Ramos (cell line): ENCODE results near the gene MPP3.

Source experiments
- in situ Hi-C: fragments of 300-500 bp; cut with MboI; formaldehyde crosslinking; loops from one replicate; pipeline ENCODE4 v1.14.3; 2022; ENCODE audit warnings: low sequenced_read_pairs; ENCODE audit not compliant: unreplicated experiment

Gene MPP3

DNA sequence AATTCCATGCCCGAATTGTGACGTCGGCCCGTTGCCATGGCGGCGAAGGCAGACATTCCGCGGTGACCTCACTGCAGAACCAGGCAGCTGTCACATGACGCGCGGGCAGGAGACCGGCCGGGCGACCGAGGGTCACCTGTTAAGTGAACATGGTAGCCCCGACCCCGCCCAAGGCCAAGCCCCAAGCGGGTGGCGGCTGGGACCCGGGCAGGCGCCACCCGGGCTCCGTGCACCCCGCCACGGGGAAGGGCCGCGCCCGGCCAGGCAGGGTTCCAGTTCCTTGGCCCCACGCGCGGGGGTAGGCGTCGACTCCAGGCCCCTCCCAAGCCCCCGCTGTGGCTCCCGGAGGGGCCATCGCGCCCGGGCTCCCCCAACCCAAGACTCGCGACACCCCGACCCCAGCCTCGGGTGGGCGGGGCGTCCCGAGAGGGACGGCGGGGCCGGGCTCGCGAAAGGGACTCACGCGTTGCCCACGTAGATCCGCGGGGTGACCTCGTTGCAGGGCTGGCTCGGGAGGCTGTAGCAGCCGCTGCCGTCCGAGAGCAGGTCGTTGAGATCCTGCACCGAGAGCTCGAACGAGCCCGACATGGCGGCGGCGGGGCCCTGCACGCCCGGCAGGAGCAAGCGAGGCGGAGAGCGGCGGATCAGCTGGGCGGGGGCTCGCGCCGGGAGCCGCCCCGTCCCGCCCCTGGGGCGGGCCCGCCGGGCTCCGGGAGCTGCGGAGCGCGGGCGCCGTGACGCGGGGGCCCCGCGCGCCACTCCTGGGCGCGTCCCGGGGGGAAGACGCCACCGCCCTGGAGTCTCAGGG is 54.4 kb downstream of the MPP3 start, which contains the start of gene DUSP3:
DUSP3 (minus strand) TSS at position 641 of the 808 bp plus-strand sequence; CDS start at position 588, 53 bp downstream.
- in situ Hi-C loops, result no loop called here

DNA sequence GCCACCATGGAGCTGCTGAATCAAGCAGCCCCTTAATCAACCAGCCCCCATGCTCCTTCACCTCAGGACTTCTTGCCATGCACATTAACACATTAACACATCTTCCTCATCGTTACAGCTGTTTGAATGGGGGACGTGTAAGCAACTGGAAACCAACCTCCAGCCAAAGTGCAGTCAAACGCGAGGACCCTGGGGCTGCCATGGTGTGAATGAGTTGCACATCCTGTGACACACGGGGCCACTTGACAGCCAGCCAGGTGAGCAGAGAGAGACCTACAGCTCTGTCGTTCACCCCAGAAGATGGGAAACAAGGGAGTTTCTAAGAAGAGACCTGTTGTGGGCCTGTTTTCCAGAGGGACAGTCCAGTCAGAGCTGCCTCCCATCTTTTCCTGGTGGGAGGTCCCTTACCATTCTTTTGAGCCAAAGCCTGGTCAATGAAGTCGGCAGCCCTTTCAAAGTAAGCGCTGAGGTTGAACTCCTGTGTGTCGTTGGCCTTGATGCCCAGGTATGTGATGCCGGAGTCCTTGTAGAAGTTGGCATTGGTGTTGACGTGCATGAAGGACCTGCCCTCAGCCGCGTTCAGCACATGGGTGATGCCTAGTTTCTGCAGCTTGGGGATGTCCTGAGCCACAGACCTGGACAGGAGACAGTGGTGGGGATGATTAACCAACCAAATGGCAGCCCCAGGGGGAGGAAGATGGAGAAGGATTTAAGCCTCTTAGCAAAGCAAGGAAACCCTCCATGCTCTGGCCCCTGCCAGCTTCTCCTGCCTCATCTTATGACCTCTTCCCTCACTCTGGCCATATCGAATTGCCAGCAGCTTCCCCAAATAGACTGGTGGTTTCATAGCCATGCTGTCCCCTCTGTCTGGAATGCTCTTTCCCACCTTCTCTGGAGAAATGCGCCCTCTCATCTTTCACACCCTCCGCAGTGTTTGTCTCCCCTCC is 58.4 kb downstream of the MPP3 start:
- in situ Hi-C loops, result no loop called here

DNA sequence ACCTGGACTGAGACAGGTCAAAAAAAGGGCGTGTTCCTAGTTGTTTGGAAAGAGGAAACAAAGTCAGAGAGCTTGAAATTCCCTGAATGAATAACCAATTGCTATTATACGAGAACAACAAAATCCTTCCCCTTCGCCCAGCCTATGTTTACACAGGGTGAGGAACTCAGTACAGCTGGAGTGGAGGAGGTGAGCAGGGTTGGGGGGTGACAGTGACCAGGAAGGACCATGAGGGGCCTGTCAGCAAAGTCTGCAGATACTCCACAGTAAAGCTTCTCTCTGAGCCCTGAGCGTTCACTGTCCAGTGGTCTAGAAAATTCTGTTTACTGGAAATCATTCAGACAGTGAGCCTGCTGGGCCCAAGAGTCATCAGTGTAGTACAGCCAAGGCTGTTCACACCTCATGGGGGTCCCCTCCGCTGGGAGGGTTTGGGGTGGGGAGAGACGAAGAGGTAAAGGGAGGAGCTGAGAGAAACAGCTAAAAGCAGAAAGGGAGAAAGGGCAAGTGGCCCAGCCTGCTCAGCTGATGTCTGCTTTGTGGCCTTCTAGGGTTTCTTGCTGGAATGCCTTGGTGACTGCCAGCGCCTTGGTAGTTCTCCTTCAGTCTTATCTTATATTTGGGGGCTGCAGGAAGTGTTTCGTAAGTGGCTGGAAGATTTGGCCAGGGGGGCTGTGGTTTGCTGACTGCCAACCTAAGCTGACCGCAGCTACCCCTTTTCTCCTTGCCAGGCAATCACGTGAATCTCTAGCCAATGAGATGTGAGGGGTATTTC is 59.9 kb downstream of the MPP3 start:
- in situ Hi-C loops, result no loop called here

DNA sequence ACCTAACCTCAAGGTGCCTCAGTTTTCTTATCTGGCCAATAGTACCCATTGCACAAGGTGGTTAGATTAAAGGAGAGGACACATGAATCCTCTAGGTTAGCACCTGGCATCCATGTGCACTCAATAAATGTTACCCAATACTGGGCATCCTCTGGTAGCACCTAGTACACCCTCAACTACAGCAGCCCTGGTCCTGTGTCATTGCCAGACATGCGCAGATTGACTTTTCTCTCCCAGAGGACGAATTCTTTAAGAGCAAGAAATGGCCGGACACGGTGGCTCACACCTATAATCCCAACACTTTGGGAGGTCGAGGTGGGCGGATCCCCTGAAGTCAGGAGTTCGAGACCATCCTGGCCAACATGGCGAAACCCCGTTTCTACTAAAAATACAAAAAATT is 61.5 kb downstream of the MPP3 start:
- in situ Hi-C loops, result no loop called here

DNA sequence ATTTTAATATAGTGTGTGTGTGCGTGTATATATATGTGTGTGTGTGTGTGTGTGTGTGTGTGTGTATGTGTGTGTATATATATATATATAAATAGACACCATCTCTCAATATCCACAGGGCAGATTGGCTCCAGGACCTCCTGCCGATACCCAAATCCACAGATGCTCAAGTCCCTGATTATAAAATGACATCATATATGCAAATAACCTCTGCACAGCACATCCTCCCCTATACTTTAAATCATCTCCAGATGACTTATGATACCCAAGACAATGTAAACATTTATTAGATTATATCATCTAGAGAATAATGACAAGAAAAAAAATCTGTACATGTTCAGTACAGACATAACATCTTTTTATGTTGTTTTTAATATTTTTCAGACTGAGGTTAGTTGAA is 62.0 kb downstream of the MPP3 start:
- in situ Hi-C loops, result no loop called here

DNA sequence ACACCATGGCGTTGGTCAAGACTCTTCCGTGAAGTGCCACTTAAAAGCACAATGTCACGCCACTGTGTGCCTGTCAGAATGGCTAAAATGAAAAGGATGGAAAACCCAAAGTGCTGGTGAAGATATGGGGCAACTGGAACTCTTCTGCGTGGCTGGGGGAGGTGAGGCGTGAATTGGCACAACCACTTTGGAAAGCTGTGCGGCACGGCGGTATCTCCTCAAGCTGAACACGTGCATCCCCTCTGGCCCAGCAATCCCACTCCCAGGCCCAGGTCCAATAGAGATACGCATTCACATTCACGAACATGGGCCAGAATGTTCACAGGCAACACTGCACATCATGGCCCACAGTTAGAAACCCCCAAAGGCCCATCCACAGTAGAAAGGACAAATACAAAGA is 63.1 kb downstream of the MPP3 start:
- in situ Hi-C loops, result no loop called here

DNA sequence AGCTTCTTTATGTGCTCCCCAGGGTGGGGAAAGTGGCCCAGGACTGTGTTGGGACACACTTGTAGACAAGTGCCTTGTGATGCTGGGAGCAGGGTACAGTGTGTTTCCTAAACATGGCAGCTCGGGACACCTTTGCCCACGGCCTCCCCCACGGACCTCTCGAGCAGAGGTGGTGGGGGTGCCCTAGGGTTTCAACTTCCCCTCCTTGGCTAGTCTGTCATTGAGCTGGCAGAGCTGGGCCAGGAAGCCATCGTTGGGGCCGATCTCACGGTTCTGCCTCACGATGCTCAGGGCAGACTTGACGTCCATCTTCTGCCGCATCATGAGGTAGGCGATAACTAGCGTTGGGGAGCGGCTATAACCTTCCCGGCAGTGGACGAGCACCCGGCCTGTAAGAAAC is 63.5 kb downstream of the MPP3 start:
- in situ Hi-C loops, result no loop called here

DNA sequence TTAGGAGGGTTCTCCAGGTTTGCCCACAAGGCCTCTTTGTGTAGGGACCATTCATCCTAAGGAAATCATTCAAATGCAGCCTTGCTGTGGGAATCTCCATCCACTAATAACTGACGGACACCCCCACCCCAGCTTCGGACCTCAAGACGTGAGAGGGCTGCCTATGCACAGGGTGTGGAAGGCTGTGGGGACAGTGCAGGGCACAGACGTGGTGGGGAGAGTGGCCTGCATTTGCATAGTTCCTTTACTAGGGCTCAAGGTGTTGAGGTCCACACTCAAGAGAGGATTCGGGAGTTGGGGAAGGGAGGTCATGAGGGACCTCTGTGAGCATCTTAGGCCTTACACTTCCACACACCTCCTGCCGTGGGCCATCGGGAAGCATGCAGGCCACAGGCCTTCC is 64.0 kb downstream of the MPP3 start:
- in situ Hi-C loops, result no loop called here

DNA sequence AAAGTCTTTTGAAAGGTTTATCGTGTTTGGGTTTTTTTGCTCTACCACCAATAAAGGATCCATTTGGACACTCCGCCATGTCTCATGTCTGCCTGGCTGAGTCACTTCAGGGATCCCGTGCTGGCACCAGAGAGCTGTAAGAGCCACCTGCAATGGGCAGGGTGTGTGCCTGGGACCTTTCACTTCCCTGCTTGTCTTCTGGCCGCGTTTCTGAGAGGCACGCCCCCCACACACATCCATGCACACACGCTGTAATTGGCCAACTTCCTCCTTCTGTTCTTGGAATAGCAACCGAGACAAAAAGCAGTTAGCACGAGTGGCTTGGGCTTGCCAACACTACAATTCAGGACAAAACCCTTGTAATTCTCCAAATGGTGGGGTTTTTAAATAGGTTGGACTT is 64.6 kb downstream of the MPP3 start:
- in situ Hi-C loops, result no loop called here

DNA sequence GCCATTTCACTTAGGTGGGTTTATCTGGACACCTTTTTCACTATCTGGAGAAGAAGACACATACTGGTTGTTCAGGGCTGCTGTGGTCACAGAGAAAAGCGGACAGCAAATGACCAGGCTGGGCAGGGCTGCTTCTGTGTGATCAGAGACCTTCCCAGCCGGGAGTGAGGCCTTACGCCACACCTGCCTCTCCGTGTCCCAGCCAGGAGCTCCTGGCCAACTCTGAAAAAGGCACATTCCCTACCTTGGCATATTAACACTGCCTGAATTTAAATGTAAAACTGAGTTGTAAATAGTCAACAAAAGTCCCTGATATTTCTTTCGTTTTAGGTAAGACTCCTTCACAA is 65.3 kb downstream of the MPP3 start:
- in situ Hi-C loops, result no loop called here

DNA sequence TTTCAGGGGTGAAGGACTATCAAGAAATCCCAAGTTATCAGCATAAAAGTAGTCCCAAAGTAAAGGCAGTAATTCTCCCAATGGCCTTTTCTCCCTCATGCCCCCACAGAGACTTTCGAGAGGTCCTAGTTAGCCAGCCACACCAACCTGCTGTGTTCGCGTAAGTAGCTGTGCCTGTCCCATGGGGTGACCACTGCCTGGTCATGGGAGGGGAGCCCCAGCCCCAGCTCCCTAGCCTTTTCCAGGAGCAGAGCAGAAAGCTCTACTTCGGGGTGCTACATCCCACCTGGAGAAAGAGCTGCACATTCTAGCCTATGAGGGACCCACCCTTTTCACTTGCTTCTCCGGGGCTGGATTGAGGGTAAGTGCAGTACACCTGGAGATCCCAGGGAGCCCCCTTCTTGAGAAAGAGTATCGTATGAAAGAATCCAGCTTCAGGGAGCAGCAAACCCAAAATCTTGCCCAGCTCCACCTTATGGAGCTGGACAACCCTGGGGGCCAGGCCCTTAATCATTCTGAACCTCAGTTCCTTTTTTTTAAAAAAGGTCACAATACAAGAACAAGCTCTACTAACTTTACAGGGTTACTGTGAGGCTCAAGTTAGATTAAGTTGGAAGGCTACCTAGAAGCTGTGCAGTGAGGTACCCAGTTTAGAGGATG is 65.8 kb downstream of the MPP3 start:
- in situ Hi-C loops, result no loop called here

DNA sequence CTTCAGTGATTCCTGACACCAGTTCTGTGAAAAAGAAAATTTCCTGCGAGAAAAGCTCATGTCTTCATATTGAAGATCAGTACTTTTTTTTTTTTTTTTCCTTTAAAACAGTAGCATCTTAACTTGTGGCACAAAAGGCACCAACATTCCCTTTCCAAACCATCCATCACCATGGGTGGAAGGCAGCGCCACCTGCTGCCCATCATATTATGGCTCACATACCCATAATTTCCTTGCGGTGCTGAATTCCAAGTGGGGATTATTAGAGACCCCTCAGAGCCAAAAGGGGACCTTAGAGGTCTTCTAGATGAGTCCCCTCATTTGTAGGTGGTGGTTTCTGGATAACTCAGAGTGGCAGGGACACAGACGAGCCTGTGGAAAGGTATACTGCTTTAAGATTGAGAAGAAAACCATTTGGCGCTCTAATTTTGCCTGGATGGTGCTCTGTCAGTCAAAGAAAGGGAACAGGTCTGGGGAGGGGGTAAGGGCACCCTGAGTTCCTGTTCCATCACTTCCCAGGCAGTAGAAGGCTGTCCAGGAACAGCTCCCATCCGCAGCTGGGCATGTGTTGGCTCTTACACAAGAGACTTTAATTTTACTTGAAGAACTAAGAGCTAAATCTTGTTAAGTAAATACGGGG is 66.4 kb downstream of the MPP3 start:
- in situ Hi-C loops, result no loop called here

DNA sequence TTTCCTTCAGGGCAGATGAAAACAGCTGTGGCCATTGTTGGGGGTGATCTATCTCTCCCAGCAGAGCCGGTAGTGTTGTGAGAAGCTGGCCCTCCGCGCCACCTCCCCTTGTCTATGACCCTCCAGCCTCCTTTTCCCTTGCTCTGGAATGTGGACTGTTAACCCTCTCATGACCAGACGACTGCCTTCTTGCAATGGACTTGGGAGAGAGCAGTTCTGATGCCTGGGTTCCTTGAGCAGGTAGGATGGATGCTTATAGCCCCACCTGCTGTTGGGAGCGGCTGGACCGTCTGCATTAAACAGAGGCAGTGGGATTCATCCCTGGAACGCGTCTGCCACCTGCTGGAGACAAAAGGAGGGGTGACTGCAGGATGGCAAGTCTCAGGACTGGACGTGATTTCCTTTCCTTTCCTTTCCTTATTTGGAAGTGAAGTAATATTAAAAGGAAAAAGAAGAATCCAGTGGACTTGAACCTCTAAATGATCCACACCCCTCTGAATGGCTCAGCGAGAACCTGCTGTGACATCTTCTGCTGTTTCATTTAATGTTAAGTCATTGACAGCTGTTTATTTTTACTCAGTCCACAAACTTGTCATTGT is 72.6 kb downstream of the MPP3 start:
- in situ Hi-C loops, result loop anchor here (5.0 kb wide), 1 partner anchor 188 kb away; no protein-coding TSS in a partner anchor

DNA sequence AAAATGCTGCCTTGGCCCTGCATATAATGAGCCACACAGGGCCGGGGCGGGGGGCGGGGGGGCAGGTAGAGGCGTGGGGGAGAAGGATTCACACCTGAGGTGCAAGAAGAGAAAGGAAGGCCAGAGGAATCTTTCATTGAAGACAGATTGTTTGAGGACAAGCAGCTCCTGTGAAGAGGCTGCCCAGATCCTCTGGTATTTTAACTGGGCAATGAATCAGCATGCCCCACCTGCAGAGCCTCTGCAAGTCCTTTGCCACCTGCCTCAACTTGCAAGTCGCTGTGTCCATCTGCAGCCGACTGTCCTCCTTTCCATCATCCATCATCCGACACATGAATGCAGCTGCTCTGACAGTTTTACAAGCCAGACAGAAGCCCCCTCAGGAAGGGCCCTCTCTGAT is 73.1 kb downstream of the MPP3 start:
- in situ Hi-C loops, result loop anchor here (5.0 kb wide), 1 partner anchor 188 kb away; no protein-coding TSS in a partner anchor

DNA sequence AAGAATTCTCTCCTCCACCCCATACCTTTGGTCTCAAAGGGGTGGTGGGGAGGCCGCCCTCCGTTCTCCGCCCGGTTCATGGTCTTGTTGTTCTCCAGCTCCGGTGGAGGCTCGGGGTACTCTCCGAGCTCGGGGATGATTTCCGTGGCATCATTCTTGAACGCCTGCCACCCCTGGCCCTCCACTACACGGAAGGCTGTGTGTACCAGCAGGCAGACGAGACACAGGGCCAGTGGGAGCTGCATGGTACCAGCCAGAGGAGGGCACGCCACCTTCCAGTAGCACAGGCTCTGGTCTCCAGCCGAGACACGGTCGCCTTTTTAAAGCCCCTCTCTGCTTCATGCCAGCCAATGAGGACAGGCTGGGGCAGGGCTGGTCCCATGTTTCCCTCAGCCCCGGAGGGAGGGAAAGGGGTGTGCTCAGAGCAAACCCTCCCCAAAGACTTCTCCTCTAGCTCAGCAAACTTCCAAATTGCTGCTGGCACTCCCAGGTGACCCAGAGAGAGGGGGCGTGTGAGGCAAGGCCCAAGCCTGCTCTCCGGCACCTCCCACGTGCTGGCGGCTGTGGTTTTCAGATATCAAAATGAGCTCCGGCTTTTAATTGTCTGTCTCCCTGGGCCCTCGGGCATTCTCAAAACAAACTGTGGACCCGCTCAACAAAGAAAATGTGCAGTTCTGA is 74.3 kb downstream of the MPP3 start, which contains the start of gene SOST:
SOST (minus strand) TSS at position 295 of the 678 bp plus-strand sequence; CDS start at position 245, 50 bp downstream.
- in situ Hi-C loops, result no loop called here

DNA sequence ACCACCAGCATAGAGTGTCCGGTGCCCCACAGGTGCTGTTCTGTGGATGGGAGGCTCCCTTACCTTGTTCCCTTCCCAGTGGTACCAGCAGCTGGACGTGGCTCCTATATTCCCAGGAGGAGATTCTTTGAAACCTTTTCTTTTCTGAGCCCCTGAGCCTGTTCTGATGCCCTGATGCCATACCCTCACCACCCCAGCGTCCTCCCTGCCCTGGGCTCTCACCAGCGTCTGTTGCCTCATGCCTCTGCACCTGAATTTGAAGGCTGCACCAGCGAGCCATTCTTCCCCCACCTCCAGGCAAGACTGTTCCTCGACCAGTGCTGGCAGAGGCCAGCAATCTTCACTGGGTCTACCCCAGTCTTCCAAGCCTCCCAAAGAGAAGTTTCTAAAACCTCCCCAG is 74.9 kb downstream of the MPP3 start:
- in situ Hi-C loops, result no loop called here

DNA sequence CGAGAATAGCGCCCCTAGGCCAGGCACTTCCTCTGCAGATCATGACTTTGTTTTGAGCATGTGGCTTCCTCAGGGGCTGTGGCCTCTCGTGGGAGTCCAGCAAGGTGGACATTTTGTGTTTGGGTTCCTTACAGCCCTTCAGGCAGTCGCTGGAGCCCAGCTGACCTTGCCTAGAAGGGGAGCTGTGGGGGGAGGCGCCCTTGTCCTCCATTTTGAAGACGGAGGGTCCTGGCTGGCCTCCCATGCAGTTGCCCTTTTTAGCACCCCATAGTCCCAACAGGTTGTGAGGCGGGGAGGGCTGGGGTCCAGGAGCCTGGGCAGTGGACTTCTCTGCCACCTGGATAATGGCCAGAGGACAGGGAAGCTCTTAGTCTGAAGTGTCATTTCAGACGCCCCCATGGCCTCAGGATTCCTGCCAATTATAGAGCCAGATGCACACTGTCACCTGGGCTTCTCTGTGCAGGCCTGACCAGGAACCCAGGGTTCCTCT is 75.7 kb downstream of the MPP3 start:
- in situ Hi-C loops, result no loop called here

DNA sequence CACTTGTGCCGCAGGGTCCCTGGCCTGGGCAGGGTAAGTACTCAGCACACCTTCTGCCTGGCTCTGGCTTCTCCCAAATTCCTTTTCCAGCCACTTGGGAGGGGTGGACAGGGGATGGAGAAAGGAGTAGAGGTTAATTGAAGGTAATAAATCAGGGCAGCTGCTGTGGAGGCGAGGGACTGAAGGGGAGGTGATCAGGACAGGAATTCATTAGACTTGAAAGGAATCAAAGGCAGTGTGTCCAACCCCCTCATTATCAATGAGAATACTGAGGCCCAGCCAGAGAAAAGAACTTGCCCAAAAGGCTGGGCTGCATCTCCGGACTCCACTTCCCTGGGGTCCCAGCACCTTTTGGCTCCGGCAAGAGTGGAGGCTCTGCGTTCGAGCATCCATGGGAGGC is 76.7 kb downstream of the MPP3 start:
- in situ Hi-C loops, result no loop called here
